ENCODE measurements around the gene CCDC57. TPM values are rescaled to one million over a fixed set of nuclear protein-coding genes. Genes with fewer than 3 reads are reported as not detected.

Gene CCDC57
- total and polyA plus RNA-seq, 9 of the 15 experiments (the other 6 are each of a cell fraction or from before 2014, with no cell fraction given) = 0.83 to 36.2 (median 13.6) TPM

- TF ChIP-seq HOMEZ (CRISPR knock-in tag; IDR thresholded peaks at IDR 0.05) (no peak), ZBTB49 (CRISPR knock-in tag; IDR thresholded peaks at IDR 0.05; ENCODE audit: borderline replicate concordance) (no peak), ZBTB40 (IDR thresholded peaks at IDR 0.05) (no peak), ZBTB40 (CRISPR knock-in tag; IDR thresholded peaks at IDR 0.05) (no peak), SNIP1 (IDR thresholded peaks at IDR 0.05; ENCODE audit: low read depth) (no peak), DPF2 (IDR thresholded peaks at IDR 0.05) (no peak), ZNF518B (CRISPR knock-in tag; IDR thresholded peaks at IDR 0.05) (no peak), ZNF583 (CRISPR knock-in tag; IDR thresholded peaks at IDR 0.05) (no peak; the same call in none of the 2 replicates), FOS (IDR thresholded peaks at IDR 0.05; ENCODE audit: extremely low read depth, insufficient read length) (peak; percentile 92), HEY1 (CRISPR knock-in tag; IDR thresholded peaks at IDR 0.05; ENCODE audit: borderline replicate concordance) (no peak), POLR2A (conservative IDR thresholded peaks at IDR 0.05) (peak; percentile 84)
These were observed 114.3 kb downstream of the CCDC57 start, which contains the start of gene FASN (continued) for GRCh38 chr17:82098169-82098938.
